H1 (cell line): ENCODE data around the gene ZNF512. TPM values are rescaled to one million over a fixed set of nuclear protein-coding genes. Genes with fewer than 3 reads are reported as not detected.

Source experiments
- BACH1 ChIP-seq: IDR thresholded peaks from 2 replicates; pipeline ENCODE4 v1.6.1; 2012; ENCODE audit warnings: low read length, improper control_type of control experiment
- BCL11A ChIP-seq, 2 experiments: IDR thresholded peaks; one replicate each; pipeline ENCODE4 v1.6.1; 2011; ENCODE audit warnings: low read depth in 2 of 2, low read length in 2 of 2, mild to moderate bottlenecking in 2 of 2
- BRCA1 ChIP-seq: IDR thresholded peaks from 2 replicates; pipeline ENCODE4 v1.6.1; 2012; ENCODE audit warnings: low read depth, low read length, improper control_type of control experiment
- CBX5 ChIP-seq: fragments of 300-800, 300-1000 bp; sonication (generic); IDR thresholded peaks from 2 replicates; pipeline ENCODE4 v1.7.1; 2016; ENCODE audit warnings: antibody characterized with exemption, low read length, low read depth
- CTBP2 ChIP-seq: IDR thresholded peaks from 2 replicates; pipeline ENCODE4 v1.7.0; 2011; ENCODE audit warnings: borderline replicate concordance, mild to moderate bottlenecking, moderate library complexity, mixed read lengths, low read length; ENCODE audit not compliant: insufficient read depth, insufficient read length
- EGR1 ChIP-seq: IDR thresholded peaks from 2 replicates; pipeline ENCODE4 v1.6.1; 2011; ENCODE audit warnings: low read depth, low read length, borderline replicate concordance
- EZH2 ChIP-seq: fragments of 200-600 bp; sonication (generic); IDR thresholded peaks from 2 replicates; pipeline ENCODE4 v1.7.1; 2012; ENCODE audit warnings: low read depth, mild to moderate bottlenecking, moderate library complexity, low read length, inconsistent platforms; ENCODE audit not compliant: severe bottlenecking
- JUN ChIP-seq: IDR thresholded peaks from 2 replicates; pipeline ENCODE4 v1.6.1; 2011; ENCODE audit warnings: low read depth, mild to moderate bottlenecking, improper control_type of control experiment, low read length
- JUND ChIP-seq: IDR thresholded peaks from 2 replicates; pipeline ENCODE4 v1.6.1; 2011; ENCODE audit warnings: mild to moderate bottlenecking, improper control_type of control experiment, low read length
- KDM4A ChIP-seq: IDR thresholded peaks from one replicate; pipeline ENCODE4 v1.7.1; 2012; ENCODE audit warnings: low read depth, mild to moderate bottlenecking, moderate library complexity, low read length, inconsistent platforms; ENCODE audit not compliant: severe bottlenecking
- KDM5A ChIP-seq: fragments of 200-600 bp; IDR thresholded peaks from 2 replicates; pipeline ENCODE4 v1.7.1; 2012; ENCODE audit warnings: mild to moderate bottlenecking, low read length, inconsistent platforms, mixed read lengths
- NRF1 ChIP-seq: IDR thresholded peaks from 2 replicates; pipeline ENCODE4 v1.6.1; 2011; ENCODE audit warnings: mild to moderate bottlenecking, low read depth, low read length, improper control_type of control experiment
- RFX5 ChIP-seq: IDR thresholded peaks from 2 replicates; pipeline ENCODE4 v1.6.1; 2011; ENCODE audit warnings: low read depth, low read length, improper control_type of control experiment, borderline replicate concordance
- SIN3A ChIP-seq, 2 experiments: IDR thresholded peaks in 1 of 2; conservative IDR thresholded peaks in 1 of 2; 2 replicates each; pipeline ENCODE4 v1.6.1; 2011 to 2012; ENCODE audit warnings: low read length in 2 of 2, improper control_type of control experiment in 1 of 2, low read depth in 1 of 2, mild to moderate bottlenecking in 1 of 2
- SIRT6 ChIP-seq: IDR thresholded peaks from one replicate; pipeline ENCODE4 v1.7.1; 2012; ENCODE audit warnings: low read length, inconsistent platforms
- SRF ChIP-seq: IDR thresholded peaks from 2 replicates; pipeline ENCODE4 v1.6.1; 2011; ENCODE audit warnings: mild to moderate bottlenecking, low read depth, low read length, moderate library complexity
- TAF1 ChIP-seq: IDR thresholded peaks from 2 replicates; pipeline ENCODE4 v1.6.1; 2011; ENCODE audit warnings: mild to moderate bottlenecking, low read depth, low read length
- TAF7 ChIP-seq: optimal IDR thresholded peaks from 2 replicates; pipeline ENCODE3; 2011; ENCODE audit warnings: low read depth, mild to moderate bottlenecking, inconsistent platforms, low read length, moderate library complexity, borderline replicate concordance
- TBP ChIP-seq: IDR thresholded peaks from 2 replicates; pipeline ENCODE4 v1.6.1; 2011; ENCODE audit warnings: low read depth, low read length, improper control_type of control experiment
- polyA plus RNA-seq, 7 experiments: library from polyadenylated mRNA; depleted of rRNA in 3 of 7; stranded (reverse) in 5 of 7; unstranded in 2 of 7; fragments of >200 nt in 5 of 7; fragments of 200-250 nt in 2 of 7; gene quantifications; 1 replicate in 5 of 7; 2 replicates in 1 of 7; 4 replicates in 1 of 7; pipeline versions ENCODE4 v1.2.1 to v1.2.3, GENCODE V29; 2011 to 2013; ENCODE audit warnings: missing spikeins in 2 of 7, mixed read lengths in 2 of 7
- total RNA-seq: library from RNA; stranded (reverse); fragmentation: NEBNext Ultra II Directional; extraction: Animal tissue kit (Norgen Biotek cat#: 25700); gene quantifications from 2 replicates; pipeline ENCODE4 v1.2.1, GENCODE V29; 2021
- TF ChIP-seq, protein P1 (sequence below): IDR thresholded peaks from 2 replicates; pipeline ENCODE4 v1.6.1; 2012; ENCODE audit warnings: inconsistent platforms
- TF ChIP-seq, protein P2 (sequence below): IDR thresholded peaks from 2 replicates; pipeline ENCODE4 v1.6.1; 2012; ENCODE audit warnings: inconsistent platforms
- TF ChIP-seq, protein P3 (sequence below): IDR thresholded peaks from 2 replicates; pipeline ENCODE4 v1.6.1; 2011; ENCODE audit warnings: low read length, improper control_type of control experiment

ZNF512 gene
- total and polyA plus RNA-seq, 2 of the 8 experiments (the other 6 are each of a cell fraction or from before 2014, with no cell fraction given) = 17.6 to 37.9 TPM

DNA sequence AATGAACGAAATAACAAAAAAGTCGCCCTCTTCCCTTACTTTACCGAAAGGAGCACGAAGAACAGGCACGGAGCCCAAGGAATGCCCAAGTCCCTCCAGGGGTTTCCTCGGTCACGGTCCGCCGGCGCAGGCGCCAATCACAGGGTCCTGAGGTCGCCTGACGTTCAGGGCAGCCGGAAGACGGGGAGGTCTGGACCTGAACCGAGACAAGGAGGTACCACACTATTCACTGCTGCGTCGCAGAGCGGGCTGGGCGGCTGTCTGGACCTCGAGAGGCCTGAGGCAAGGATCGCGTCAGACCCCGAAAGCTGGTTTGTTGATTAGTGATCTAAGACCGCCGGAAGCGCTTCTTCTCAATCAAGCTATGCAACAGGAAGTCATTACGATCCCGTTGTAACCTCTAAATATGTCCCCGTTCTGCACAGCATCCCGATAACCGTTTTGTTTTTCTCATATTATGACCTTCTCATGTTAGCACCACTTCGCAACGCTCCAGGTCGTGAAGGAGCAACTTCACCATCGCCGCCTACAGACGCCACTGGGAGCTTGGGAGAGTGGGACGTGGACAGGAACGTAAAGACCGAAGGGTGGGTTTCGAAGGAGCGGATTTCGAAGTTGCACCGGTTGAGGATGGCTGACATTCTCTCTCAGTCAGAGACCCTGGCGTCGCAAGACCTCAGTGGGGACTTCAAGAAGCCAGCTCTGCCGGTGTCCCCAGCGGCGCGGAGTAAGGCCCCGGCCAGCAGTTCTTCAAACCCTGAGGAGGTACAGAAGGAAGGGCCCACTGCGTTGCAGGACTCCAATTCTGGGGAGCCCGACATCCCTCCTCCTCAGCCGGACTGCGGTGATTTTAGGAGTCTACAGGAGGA is 80.7 kb downstream of the ZNF512 start, which contains the start of the genes SLC4A1AP and SUPT7L (continued):
- TF ChIP-seq, protein P1, sequence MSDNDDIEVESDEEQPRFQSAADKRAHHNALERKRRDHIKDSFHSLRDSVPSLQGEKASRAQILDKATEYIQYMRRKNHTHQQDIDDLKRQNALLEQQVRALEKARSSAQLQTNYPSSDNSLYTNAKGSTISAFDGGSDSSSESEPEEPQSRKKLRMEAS = no peak
- TF ChIP-seq BACH1 (no peak), KDM4A (peak; percentile 100), JUND (peak; percentile 48; the same call in 1 of the 2 replicates), BCL11A (IDR thresholded peaks at IDR 0.05; ENCODE audit: low read depth in 2 of 2, low read length in 2 of 2) (no peak), TAF7 (peak; percentile 50), EZH2 (no peak), TAF1 (peak; percentile 96), EGR1 (no peak), RFX5 (no peak; the same call in 1 of the 2 replicates), SRF (peak; percentile 38; the same call in 1 of the 2 replicates), CTBP2 (peak; percentile 59), NRF1 (no peak), SIRT6 (no peak), JUN (0 out of 2 replicates have a peak, but pooled peaks have one; percentile 5), TBP (peak; percentile 91), KDM5A (peak; percentile 99), BRCA1 (no peak), CBX5 (no peak), SIN3A (conservative IDR thresholded peaks at IDR 0.05 in 1 of 2, IDR thresholded peaks at IDR 0.05 in 1 of 2; ENCODE audit: low read depth in 1 of 2, low read length in 2 of 2) (peak; percentile 41 to 94; a peak in 3 of 4 replicates)
- TF ChIP-seq, protein P2, sequence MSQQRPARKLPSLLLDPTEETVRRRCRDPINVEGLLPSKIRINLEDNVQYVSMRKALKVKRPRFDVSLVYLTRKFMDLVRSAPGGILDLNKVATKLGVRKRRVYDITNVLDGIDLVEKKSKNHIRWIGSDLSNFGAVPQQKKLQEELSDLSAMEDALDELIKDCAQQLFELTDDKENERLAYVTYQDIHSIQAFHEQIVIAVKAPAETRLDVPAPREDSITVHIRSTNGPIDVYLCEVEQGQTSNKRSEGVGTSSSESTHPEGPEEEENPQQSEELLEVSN = no peak
- TF ChIP-seq, protein P3, sequence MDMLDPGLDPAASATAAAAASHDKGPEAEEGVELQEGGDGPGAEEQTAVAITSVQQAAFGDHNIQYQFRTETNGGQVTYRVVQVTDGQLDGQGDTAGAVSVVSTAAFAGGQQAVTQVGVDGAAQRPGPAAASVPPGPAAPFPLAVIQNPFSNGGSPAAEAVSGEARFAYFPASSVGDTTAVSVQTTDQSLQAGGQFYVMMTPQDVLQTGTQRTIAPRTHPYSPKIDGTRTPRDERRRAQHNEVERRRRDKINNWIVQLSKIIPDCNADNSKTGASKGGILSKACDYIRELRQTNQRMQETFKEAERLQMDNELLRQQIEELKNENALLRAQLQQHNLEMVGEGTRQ = no peak
- TF ChIP-seq, all 59 proteins: peak for 25
